Astrocyte of the spinal cord (primary cell): ENCODE data around the gene SLC8A1.

ENCODE experiments used
- DNase-seq: peaks from one replicate; pipeline ENCODE4 v3.0.0; 2011; ENCODE audit warnings: low read depth, low spot score
- H3K4me3 ChIP-seq: 2 replicates; pipeline ENCODE4 v1.5.1; 2011; ENCODE audit warnings: low read depth, mild to moderate bottlenecking, low read length, moderate library complexity
- CTCF ChIP-seq: IDR thresholded peaks from 2 replicates; pipeline ENCODE4 v1.5.1; 2012; ENCODE audit warnings: low read depth, mild to moderate bottlenecking, low read length, inconsistent platforms
- in situ Hi-C: cut with HindIII; loops from 2 replicates; pipeline ENCODE4 v1.10.0; 2017; ENCODE audit warnings: low sequenced_read_pairs

The SLC8A1 gene

GRCh38 chr2:40406485-40407289 is 45.2 kb downstream of the SLC8A1 start:
- TF ChIP-seq CTCF: no peak
- H3K4me3 ChIP-seq: no peak overlapping the region
- in situ Hi-C loops: no loop called here
- DNase-seq: no peak

- in situ Hi-C loops: no loop called here
- peak; percentile 78 for DNase-seq
- H3K4me3 ChIP-seq: no peak overlapping the region
- no peak for TF ChIP-seq CTCF
These were observed 46.4 kb downstream of the SLC8A1 start for GRCh38 chr2:40405465-40405864.

- no peak for DNase-seq
- in situ Hi-C loops: no loop called here
- no peak for TF ChIP-seq CTCF
- no peak overlapping the region for H3K4me3 ChIP-seq
These were observed 47.4 kb downstream of the SLC8A1 start for GRCh38 chr2:40404517-40404916.

GRCh38 chr2:40403233-40403836 is 48.6 kb downstream of the SLC8A1 start:
- peak; percentile 89 for DNase-seq
- TF ChIP-seq CTCF: no peak
- H3K4me3 ChIP-seq: no peak overlapping the region
- in situ Hi-C loops: no loop called here

GRCh38 chr2:40401896-40402295 is 50.0 kb downstream of the SLC8A1 start:
- no peak for TF ChIP-seq CTCF
- no peak overlapping the region for H3K4me3 ChIP-seq
- in situ Hi-C loops: no loop called here
- DNase-seq: peak; percentile 88

GRCh38 chr2:40400336-40400953 is 51.4 kb downstream of the SLC8A1 start:
- in situ Hi-C loops: no loop called here
- peak; percentile 27 for DNase-seq
- no peak overlapping the region for H3K4me3 ChIP-seq
- TF ChIP-seq CTCF: no peak
